Measurements from ENCODE around the gene NCOA7. TPM values are rescaled to one million over a fixed set of nuclear protein-coding genes. Genes with fewer than 3 reads are reported as not detected.

Gene NCOA7
- total RNA-seq, 3 donors from 2014 or later (not counting 1 experiment from before 2014, with no cell fraction given), result 37.3 to 66.6 (median 56.8) TPM

GRCh38 chr6:125868678-125869395 lies 78.1 kb downstream of the NCOA7 start:
- no peak for ATAC-seq
- no peaks in the 10 kb centered on the region for H3K36me3 ChIP-seq (ENCODE audit: control insufficient read depth, insufficient read depth, low read length)
- no peaks in the 10 kb centered on the region for H3K9me3 ChIP-seq (ENCODE audit: control insufficient read depth, insufficient read depth, low read length)
- H3K4me1 ChIP-seq (ENCODE audit: control insufficient read depth, insufficient read depth, low read length), result no peaks in the 10 kb centered on the region
- H3K9me3 Mint-ChIP-seq, result no peaks in the 10 kb centered on the region
- H3K27me3 ChIP-seq (ENCODE audit: control insufficient read depth, insufficient read depth, low read length), result no peaks in the 10 kb centered on the region
- TF ChIP-seq CTCF (IDR thresholded peaks at IDR 0.05), result no peak
- H3K27me3 Mint-ChIP-seq (ENCODE audit: low read depth in 2 of 2), result no peaks in the 10 kb centered on the region
- H3K4me3 ChIP-seq (ENCODE audit: low read length), result no peak overlapping the region
- peaks cover 14 to 24% of the 10 kb centered on the region in 2 donors for H3K4me1 Mint-ChIP-seq
- no peak overlapping the region for H3K4me3 Mint-ChIP-seq
- no peak overlapping the region for H3K27ac ChIP-seq (ENCODE audit: low read length)
- H3K36me3 Mint-ChIP-seq, result no peaks in the 10 kb centered on the region
- DNase-seq, result no peak
- H3K27ac Mint-ChIP-seq, result no peak overlapping the region
- 92% methylated on average over 5 of the region's 5 CpGs for WGBS (ENCODE audit: insufficient coverage)
- intact Hi-C loops (cut with micrococcal nuclease), result no loop called here

GRCh38 chr6:125869427-125869826 lies 78.7 kb downstream of the NCOA7 start:
- H3K9me3 Mint-ChIP-seq, result no peaks in the 10 kb centered on the region
- TF ChIP-seq CTCF (IDR thresholded peaks at IDR 0.05), result no peak
- Histone ChIP-seq H3K4me1 (ENCODE audit: control insufficient read depth, insufficient read depth, low read length) (no peaks in the 10 kb centered on the region), H3K9me3 (ENCODE audit: control insufficient read depth, insufficient read depth, low read length) (no peaks in the 10 kb centered on the region), H3K27me3 (ENCODE audit: control insufficient read depth, insufficient read depth, low read length) (no peaks in the 10 kb centered on the region), H3K4me3 (ENCODE audit: low read length) (no peak overlapping the region), H3K36me3 (ENCODE audit: control insufficient read depth, insufficient read depth, low read length) (no peaks in the 10 kb centered on the region), H3K27ac (ENCODE audit: low read length) (no peak overlapping the region)
- no peak for ATAC-seq
- intact Hi-C loops (cut with micrococcal nuclease), result no loop called here
- H3K27ac Mint-ChIP-seq, result no peak overlapping the region
- WGBS (ENCODE audit: insufficient coverage), result 95% methylated on average over 6 of the region's 6 CpGs
- peaks cover 14 to 24% of the 10 kb centered on the region in 2 donors for H3K4me1 Mint-ChIP-seq
- H3K4me3 Mint-ChIP-seq, result no peak overlapping the region
- no peaks in the 10 kb centered on the region for H3K36me3 Mint-ChIP-seq
- H3K27me3 Mint-ChIP-seq (ENCODE audit: low read depth in 2 of 2), result no peaks in the 10 kb centered on the region
- DNase-seq, result no peak

- Mint-ChIP-seq H3K4me1 (peaks cover 14 to 24% of the 10 kb centered on the region in 2 donors), H3K36me3 (no peaks in the 10 kb centered on the region), H3K4me3 (no peak overlapping the region), H3K27ac (peak overlapping the region; percentile 14 to 19), H3K27me3 (ENCODE audit: low read depth in 2 of 2) (no peaks in the 10 kb centered on the region), H3K9me3 (no peaks in the 10 kb centered on the region)
- H3K4me1 ChIP-seq (ENCODE audit: control insufficient read depth, insufficient read depth, low read length), result no peaks in the 10 kb centered on the region
- no peak for TF ChIP-seq CTCF (IDR thresholded peaks at IDR 0.05)
- no peak for ATAC-seq
- H3K4me3 ChIP-seq (ENCODE audit: low read length), result no peak overlapping the region
- no peak for DNase-seq
- intact Hi-C loops (cut with micrococcal nuclease), result no loop called here
- H3K36me3 ChIP-seq (ENCODE audit: control insufficient read depth, insufficient read depth, low read length), result peaks cover 11% of the 10 kb centered on the region
- no peaks in the 10 kb centered on the region for H3K9me3 ChIP-seq (ENCODE audit: control insufficient read depth, insufficient read depth, low read length)
- no peak overlapping the region for H3K27ac ChIP-seq (ENCODE audit: low read length)
- no peaks in the 10 kb centered on the region for H3K27me3 ChIP-seq (ENCODE audit: control insufficient read depth, insufficient read depth, low read length)
Observed at GRCh38 chr6:125871365-125871764, 80.6 kb downstream of the NCOA7 start.
